ENCODE results near the gene VSTM5. TPM values are rescaled to one million over a fixed set of nuclear protein-coding genes. Genes with fewer than 3 reads are reported as not detected.

Gene VSTM5
- total and polyA plus RNA-seq, 8 donors: 0.31 to 6.2 (median 0.83) TPM; not detected in 2

DNA sequence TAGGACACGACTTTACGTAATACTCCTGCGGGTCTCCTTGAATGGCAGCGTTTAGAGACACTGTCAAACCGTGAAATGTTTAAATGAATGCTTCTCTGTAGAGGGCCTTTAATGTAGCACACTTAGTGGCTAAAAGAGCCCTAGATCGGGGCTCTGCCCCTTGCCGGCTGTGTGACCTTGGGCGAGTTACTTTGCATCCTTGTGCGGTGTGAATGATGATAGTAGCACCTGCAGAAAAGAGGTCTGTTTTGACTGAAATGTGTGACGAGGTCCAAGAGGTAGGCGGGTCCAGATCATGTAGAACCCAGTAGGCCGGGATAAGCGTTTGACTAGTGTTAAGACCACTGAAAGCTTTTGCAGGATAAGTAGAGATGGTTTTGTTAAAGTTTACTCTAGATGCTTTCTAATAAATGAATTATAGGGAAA, 65.5 kb downstream of the VSTM5 start:
- H3K36me3 ChIP-seq: peaks cover 0 to 25% (median 20%) of the 10 kb centered on the region in 4 donors
- H3K4me3 ChIP-seq: peak overlapping the region; percentile 74 to 95 (median 78)
- peaks cover 24 to 41% (median 33%) of the 10 kb centered on the region in 4 donors for H3K4me1 ChIP-seq
- TF ChIP-seq POLR2AphosphoS5 (IDR thresholded peaks at IDR 0.05) (no peak), POLR2A (IDR thresholded peaks at IDR 0.05) (no peak), EP300 (IDR thresholded peaks at IDR 0.05) (no peak)
- TF ChIP-seq, protein P1, sequence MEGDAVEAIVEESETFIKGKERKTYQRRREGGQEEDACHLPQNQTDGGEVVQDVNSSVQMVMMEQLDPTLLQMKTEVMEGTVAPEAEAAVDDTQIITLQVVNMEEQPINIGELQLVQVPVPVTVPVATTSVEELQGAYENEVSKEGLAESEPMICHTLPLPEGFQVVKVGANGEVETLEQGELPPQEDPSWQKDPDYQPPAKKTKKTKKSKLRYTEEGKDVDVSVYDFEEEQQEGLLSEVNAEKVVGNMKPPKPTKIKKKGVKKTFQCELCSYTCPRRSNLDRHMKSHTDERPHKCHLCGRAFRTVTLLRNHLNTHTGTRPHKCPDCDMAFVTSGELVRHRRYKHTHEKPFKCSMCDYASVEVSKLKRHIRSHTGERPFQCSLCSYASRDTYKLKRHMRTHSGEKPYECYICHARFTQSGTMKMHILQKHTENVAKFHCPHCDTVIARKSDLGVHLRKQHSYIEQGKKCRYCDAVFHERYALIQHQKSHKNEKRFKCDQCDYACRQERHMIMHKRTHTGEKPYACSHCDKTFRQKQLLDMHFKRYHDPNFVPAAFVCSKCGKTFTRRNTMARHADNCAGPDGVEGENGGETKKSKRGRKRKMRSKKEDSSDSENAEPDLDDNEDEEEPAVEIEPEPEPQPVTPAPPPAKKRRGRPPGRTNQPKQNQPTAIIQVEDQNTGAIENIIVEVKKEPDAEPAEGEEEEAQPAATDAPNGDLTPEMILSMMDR (IDR thresholded peaks at IDR 0.05): no peak
- H3K27me3 ChIP-seq: no peaks in the 10 kb centered on the region
- peak overlapping the region; percentile 93 to 96 (median 95) for H3K27ac ChIP-seq
- DNase-seq: no peak
- WGBS, 5 donors: 0 to 1% (median 0%) methylated on average over 12 to 13 of the region's 13 CpGs
- H3K9me3 ChIP-seq: no peaks in the 10 kb centered on the region
- intact Hi-C loops (cut with DNase I; ENCODE audit: low total_unique reads): no loop called here

DNA sequence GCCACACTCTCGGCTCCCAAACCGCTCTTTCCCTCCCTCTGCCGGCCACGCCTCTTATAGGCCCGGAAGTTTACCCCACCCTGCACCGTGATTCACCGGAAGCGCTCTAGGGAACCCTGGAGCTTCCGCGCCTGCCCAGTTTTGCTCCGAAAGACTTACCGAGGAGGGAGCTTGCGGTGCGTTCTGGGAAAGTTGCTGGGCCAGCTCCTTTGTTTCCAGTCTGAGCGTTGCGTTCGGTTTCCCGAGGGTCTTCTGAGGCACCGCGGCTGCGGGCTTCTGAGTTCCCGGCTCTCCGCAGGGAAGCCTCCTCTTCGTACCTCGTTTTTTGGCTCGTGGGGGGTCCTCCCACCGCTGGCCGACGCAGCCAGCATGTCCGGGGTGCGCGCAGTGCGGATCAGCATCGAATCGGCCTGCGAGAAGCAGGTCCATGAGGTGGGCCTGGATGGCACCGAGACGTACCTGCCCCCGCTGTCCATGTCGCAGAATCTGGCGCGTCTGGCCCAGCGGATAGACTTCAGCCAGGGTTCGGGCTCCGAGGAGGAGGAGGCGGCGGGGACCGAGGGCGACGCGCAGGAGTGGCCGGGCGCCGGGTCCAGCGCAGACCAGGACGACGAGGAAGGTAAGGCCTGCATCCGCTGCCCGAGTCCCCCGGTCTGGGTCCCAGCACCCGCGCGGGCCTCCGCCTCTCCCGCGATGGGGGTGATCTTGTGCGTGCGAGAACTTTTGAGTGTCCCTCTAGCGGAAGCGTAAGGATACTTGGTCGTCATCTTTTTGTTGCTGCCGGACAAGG, 66.1 kb downstream of the VSTM5 start, which contains the start of gene MED17:
MED17 (plus strand) TSS at position 138 of the 790 bp plus-strand sequence; CDS start at position 370, 232 bp downstream.
- peak within 1 kb of the TSS; percentile 93 to 96 (median 95) for H3K27ac ChIP-seq
- H3K27me3 ChIP-seq: no peaks in the 10 kb centered on the region
- TF ChIP-seq, protein P1 (IDR thresholded peaks at IDR 0.05): peak in 4 of 7 experiments; percentile 31 to 61 (median 50)
- TF ChIP-seq POLR2A (IDR thresholded peaks at IDR 0.05) (peak in 1 of 4 donors; percentile 29), EP300 (IDR thresholded peaks at IDR 0.05) (no peak), POLR2AphosphoS5 (IDR thresholded peaks at IDR 0.05) (peak; percentile 92 to 95 (median 93))
- DNase-seq: peak; percentile 92 to 98
- peaks cover 0 to 19% (median 14%) of the 10 kb centered on the region in 4 donors for H3K36me3 ChIP-seq
- 0 to 1% (median 1%) methylated on average over 27 to 72 of the region's 72 CpGs for WGBS, 5 donors
- peaks cover 24 to 41% (median 33%) of the 10 kb centered on the region in 4 donors for H3K4me1 ChIP-seq
- H3K9me3 ChIP-seq: no peaks in the 10 kb centered on the region
- intact Hi-C loops (cut with DNase I; ENCODE audit: low total_unique reads): no loop called here
- peak within 1 kb of the TSS; percentile 74 to 95 (median 78) for H3K4me3 ChIP-seq

DNA sequence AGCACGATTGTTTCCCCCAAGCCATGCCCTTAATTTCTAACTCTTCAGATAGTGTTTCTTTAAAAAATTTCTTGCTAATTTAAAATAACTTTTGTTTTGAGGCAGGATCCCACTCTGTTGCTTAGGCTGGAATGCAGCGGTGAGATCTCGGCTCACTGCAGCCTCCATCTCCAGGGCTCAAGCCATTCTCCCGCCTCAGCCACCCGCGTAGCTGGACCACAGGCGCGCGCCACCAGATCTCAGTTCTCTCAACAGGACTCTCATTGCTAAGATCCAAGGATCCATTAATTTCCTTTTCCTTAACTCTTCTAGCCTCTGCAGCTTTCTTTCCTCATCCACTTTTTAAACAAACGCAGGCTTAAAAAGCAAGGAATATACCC, 66.7 kb downstream of the VSTM5 start:
- peaks cover 24 to 39% (median 33%) of the 10 kb centered on the region in 4 donors for H3K4me1 ChIP-seq
- no peaks in the 10 kb centered on the region for H3K27me3 ChIP-seq
- peak overlapping the region; percentile 82 to 96 (median 95) for H3K27ac ChIP-seq
- no peaks in the 10 kb centered on the region for H3K9me3 ChIP-seq
- intact Hi-C loops (cut with DNase I; ENCODE audit: low total_unique reads): no loop called here
- no peak for TF ChIP-seq POLR2A (IDR thresholded peaks at IDR 0.05)
- peak overlapping the region; percentile 74 to 95 (median 78) for H3K4me3 ChIP-seq
- no peak for DNase-seq
- peaks cover 0 to 13% (median 9%) of the 10 kb centered on the region in 4 donors for H3K36me3 ChIP-seq
- 0 to 1% (median 0%) methylated on average over 10 of the region's 10 CpGs for WGBS, 5 donors

DNA sequence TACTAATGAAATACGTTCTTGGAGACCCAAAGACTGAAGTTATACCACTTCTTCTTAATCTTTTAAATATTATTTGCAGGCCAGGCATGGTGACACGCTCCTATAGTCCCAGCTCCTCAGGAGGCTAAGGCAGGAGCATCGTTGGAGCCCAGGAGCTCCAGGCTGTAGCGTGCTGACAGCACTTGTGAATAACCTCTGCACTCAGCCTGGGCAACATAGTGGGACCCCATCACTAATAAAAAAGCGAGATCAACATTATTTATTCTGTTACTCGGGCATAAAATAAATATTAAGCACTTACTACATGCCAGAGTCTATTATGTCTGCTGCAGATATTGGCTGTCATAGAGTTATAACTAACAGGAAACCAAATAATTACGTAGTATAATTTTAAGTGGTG, 67.1 kb downstream of the VSTM5 start:
- peak overlapping the region in 4 of 5 donors; percentile 93 to 96 (median 95) for H3K27ac ChIP-seq
- TF ChIP-seq POLR2A (IDR thresholded peaks at IDR 0.05) (no peak), POLR2AphosphoS5 (IDR thresholded peaks at IDR 0.05) (no peak), EP300 (IDR thresholded peaks at IDR 0.05) (no peak)
- TF ChIP-seq, protein P1 (IDR thresholded peaks at IDR 0.05): no peak
- DNase-seq: no peak
- WGBS, 5 donors: 41 to 51% (median 49%) methylated on average over 7 of the region's 7 CpGs
- peaks cover 24 to 36% (median 33%) of the 10 kb centered on the region in 4 donors for H3K4me1 ChIP-seq
- H3K4me3 ChIP-seq: peak overlapping the region; percentile 74 to 95 (median 78)
- H3K27me3 ChIP-seq: no peaks in the 10 kb centered on the region
- intact Hi-C loops (cut with DNase I; ENCODE audit: low total_unique reads): no loop called here
- H3K36me3 ChIP-seq: peaks cover 0 to 10% (median 5%) of the 10 kb centered on the region in 4 donors
- no peaks in the 10 kb centered on the region for H3K9me3 ChIP-seq

All from stomach (tissue), 9 donors.